Mesothelial cell of epicardium (in vitro differentiated cells): ENCODE data around the gene HNRNPA3. TPM values are rescaled to one million over a fixed set of nuclear protein-coding genes. Genes with fewer than 3 reads are reported as not detected.
"Not testable (repeated sequence)": the region's sequence is repeated elsewhere in the genome, so short reads cannot be mapped to it uniquely, and the experiment has no call there.

Experiments used
- DNase-seq, 2 experiments: peaks; one replicate each; pipeline ENCODE4 v3.0.0; 2021; ENCODE audit warnings: low spot score in 2 of 2; ENCODE audit not compliant: unreplicated experiment in 2 of 2
- H3K27ac Mint-ChIP-seq: 2 replicates; pipeline ENCODE4 v1.8.0; 2021; ENCODE audit warnings: mixed read lengths
- H3K27me3 Mint-ChIP-seq: 2 replicates; pipeline ENCODE4 v1.8.0; 2021; ENCODE audit warnings: low read depth, mixed read lengths
- H3K36me3 Mint-ChIP-seq: 2 replicates; pipeline ENCODE4 v1.8.0; 2021; ENCODE audit warnings: mixed read lengths
- H3K4me1 Mint-ChIP-seq: 2 replicates; pipeline ENCODE4 v1.8.0; 2021; ENCODE audit warnings: mixed read lengths
- H3K4me3 Mint-ChIP-seq: 2 replicates; pipeline ENCODE4 v1.8.0; 2021; ENCODE audit warnings: mild to moderate bottlenecking, moderate library complexity, mixed read lengths
- H3K9me3 Mint-ChIP-seq: 2 replicates; pipeline ENCODE4 v1.8.0; 2021; ENCODE audit warnings: mixed read lengths
- total RNA-seq: library from RNA; stranded (reverse); gene quantifications from 3 replicates; pipeline ENCODE4 v1.2.1, GENCODE V29; 2021
- TF ChIP-seq, protein P1 (sequence below): fragments of 200-600 bp; sonication (generic); IDR thresholded peaks from one replicate; pipeline ENCODE4 v1.5.0; 2021; ENCODE audit warnings: antibody characterized with exemption; ENCODE audit not compliant: unreplicated experiment

The HNRNPA3 gene
- total RNA-seq, 1 donor from 2014 or later = 264 TPM

DNA sequence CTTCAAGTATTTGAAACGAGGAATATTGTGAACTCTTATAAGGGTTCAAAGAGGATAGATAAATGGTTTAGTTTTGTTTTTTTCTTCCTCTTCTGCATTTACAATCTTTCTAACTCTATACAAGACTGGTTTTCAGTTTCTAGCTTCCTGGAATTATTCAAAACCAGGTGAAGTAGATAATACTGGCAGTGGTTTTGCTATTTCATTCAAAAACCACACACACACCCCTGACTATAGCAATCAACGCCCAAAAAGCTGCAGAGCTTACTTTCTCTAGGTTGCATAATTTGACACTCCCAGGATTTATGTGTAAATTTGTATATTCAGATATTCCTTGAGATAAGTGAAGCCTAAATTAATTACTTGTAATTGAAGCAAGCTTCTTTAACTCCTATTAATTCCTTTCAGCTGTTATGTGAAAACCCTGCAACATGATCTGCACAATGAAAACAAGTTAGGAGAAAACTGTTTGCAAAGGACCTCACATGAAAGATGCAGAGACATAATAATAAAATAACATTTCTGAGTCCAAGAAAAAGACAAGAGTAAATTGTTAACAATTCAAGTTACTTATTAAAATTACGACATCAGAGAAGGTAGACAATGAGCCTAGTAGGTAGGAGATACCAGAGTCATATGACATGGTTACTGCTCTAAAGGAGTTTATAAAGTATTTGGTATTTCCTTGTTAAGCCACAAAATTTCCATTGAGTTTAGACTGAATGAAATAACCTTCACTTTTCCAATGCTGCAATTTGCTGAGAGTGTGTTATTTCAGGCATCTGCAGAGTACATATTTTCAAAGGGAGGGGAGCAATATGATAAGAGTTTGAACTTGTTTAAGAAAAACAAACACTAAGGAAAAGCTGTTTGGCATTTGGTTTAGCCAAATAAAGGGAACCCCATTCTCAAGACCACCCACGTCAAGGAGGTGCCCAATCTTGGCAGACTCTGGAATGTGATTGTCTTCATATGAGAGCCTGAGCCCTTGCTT lies 53.5 kb downstream of the HNRNPA3 start:
- Mint-ChIP-seq H3K4me3 (peak overlapping the region; percentile 90), H3K9me3 (no peaks in the 10 kb centered on the region), H3K36me3 (no peaks in the 10 kb centered on the region), H3K27ac (peak overlapping the region; percentile 99), H3K4me1 (peaks cover 44% of the 10 kb centered on the region), H3K27me3 (no peaks in the 10 kb centered on the region)
- TF ChIP-seq, protein P1, sequence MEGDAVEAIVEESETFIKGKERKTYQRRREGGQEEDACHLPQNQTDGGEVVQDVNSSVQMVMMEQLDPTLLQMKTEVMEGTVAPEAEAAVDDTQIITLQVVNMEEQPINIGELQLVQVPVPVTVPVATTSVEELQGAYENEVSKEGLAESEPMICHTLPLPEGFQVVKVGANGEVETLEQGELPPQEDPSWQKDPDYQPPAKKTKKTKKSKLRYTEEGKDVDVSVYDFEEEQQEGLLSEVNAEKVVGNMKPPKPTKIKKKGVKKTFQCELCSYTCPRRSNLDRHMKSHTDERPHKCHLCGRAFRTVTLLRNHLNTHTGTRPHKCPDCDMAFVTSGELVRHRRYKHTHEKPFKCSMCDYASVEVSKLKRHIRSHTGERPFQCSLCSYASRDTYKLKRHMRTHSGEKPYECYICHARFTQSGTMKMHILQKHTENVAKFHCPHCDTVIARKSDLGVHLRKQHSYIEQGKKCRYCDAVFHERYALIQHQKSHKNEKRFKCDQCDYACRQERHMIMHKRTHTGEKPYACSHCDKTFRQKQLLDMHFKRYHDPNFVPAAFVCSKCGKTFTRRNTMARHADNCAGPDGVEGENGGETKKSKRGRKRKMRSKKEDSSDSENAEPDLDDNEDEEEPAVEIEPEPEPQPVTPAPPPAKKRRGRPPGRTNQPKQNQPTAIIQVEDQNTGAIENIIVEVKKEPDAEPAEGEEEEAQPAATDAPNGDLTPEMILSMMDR = no peak
- DNase-seq = no peak

DNA sequence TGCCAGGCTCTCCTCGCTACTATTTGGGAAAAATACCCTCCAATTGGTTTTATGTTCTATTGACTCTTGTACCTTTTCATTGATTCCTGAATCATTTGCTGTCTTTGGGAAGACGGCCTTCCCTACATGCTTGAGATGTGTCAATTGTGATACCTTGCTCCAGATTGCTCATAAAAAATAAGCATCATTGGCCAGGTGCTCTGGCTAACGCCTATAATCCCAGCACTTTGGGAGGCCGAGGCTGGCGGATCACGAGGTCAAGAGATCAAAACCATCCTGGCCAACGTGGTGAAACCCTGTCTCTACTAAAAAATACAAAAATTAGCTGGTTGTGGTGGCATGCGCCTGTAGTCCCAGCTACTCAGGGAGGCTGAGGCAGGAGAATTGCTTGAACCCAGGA lies 54.4 kb downstream of the HNRNPA3 start:
- H3K4me1 Mint-ChIP-seq = peaks cover 37% of the 10 kb centered on the region
- not testable (repeated sequence) for H3K27me3 Mint-ChIP-seq, H3K9me3 Mint-ChIP-seq, DNase-seq, H3K4me3 Mint-ChIP-seq, H3K36me3 Mint-ChIP-seq
- H3K27ac Mint-ChIP-seq = peak overlapping the region; percentile 99

DNA sequence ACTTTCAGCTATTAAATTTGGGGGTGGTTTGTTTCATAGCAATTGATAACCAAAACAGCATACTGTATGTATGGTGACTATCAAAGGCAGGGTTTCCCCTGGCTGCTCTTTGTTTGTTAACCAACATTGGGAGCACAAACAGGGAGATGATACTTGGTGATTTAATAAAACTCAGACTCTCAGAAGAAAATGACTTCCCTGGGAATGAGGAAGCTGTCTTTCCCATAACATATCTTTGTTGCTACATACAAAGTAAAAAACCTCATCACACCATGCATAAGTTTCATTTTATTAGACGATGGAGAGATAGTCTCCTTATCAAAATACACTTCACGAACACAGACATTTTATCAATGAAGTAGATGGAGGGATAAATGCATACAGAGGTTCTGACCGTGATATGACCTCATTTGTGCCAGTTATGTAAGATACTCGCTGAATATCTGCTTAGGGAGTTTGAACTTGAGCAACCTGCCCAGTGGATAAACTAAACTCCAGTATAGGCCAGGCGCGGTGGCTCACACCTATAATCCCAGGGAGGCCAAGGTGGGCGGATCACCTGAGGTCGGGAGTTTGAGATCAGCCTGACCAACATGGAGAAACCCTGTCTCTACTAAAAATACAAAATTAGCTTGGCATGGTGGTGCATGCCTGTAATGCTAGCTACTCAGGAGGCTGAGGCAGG lies 55.7 kb downstream of the HNRNPA3 start:
- DNase-seq = no peak
- Mint-ChIP-seq H3K9me3 (no peaks in the 10 kb centered on the region), H3K4me3 (no peak overlapping the region), H3K36me3 (no peaks in the 10 kb centered on the region), H3K27me3 (no peaks in the 10 kb centered on the region), H3K4me1 (peaks cover 33% of the 10 kb centered on the region), H3K27ac (no peak overlapping the region)
- TF ChIP-seq, protein P1 = no peak

DNA sequence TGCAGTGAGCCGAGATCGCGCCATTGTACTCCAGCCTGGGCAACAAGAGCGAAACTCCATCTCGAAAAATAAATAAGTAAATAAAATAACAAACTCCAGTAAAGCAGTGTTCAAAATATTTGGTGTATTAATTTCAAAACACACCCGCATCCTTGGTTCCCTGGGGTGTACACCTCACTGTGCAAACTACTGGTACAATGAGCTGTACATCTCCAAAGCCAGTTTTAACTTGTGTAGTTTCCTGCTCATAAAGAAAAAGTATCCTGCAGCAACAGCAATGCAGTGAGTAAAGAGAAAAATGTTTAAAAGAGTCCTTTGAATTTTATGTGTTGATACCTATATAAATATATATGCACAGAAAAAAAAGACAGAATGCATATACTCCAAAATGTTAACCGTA lies 56.3 kb downstream of the HNRNPA3 start:
- H3K27me3 Mint-ChIP-seq = no peaks in the 10 kb centered on the region
- no peak overlapping the region for H3K27ac Mint-ChIP-seq
- H3K4me3 Mint-ChIP-seq = no peak overlapping the region
- peaks cover 33% of the 10 kb centered on the region for H3K4me1 Mint-ChIP-seq
- no peaks in the 10 kb centered on the region for H3K9me3 Mint-ChIP-seq
- TF ChIP-seq, protein P1 = no peak
- no peak for DNase-seq
- H3K36me3 Mint-ChIP-seq = no peaks in the 10 kb centered on the region

DNA sequence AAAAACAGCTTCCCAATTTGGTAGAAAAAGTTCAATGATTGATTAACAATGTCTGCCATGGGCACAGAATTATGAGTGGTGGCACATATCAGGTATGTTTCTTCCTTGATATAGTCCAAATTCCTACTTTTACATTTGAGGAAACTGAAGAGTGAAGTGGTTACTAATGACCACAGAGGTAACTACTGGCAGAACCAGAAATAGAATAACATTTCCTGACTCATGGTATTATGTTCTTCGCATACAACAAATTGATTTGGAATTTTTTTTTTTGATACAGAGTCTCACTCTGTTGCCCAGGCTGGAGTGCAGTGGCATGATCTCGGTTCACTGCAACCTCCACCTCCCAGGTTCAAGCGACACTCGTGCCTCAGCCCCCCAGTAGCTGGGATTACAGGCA lies 57.9 kb downstream of the HNRNPA3 start:
- TF ChIP-seq, protein P1 = no peak
- H3K27me3 Mint-ChIP-seq = no peaks in the 10 kb centered on the region
- no peaks in the 10 kb centered on the region for H3K9me3 Mint-ChIP-seq
- no peak overlapping the region for H3K27ac Mint-ChIP-seq
- DNase-seq = no peak
- H3K4me1 Mint-ChIP-seq = peaks cover 31% of the 10 kb centered on the region
- H3K36me3 Mint-ChIP-seq = no peaks in the 10 kb centered on the region
- H3K4me3 Mint-ChIP-seq = no peak overlapping the region
